Thyroid gland (tissue), 4 donors: ENCODE results near the gene AGBL1. TPM values are rescaled to one million over a fixed set of nuclear protein-coding genes. Genes with fewer than 3 reads are reported as not detected.

Experiments used
- DNase-seq, 2 donors: peaks; one replicate each; pipeline ENCODE4 v3.0.0-alpha.2; 2019
- H3K27ac ChIP-seq, 3 donors: fragments of 200-600 bp; sonication (generic); 1 replicate in 2 of 3; 2 replicates in 1 of 3; pipeline ENCODE4 v1.5.1; 2016 to 2019; ENCODE audit warnings: mild to moderate bottlenecking in 1 of 3, moderate library complexity in 1 of 3
- H3K27me3 ChIP-seq: fragments of 200-600 bp; sonication (generic); one replicate; pipeline ENCODE4 v1.5.1; 2019
- H3K36me3 ChIP-seq, 2 donors: fragments of 200-600 bp; sonication (generic); one replicate each; pipeline ENCODE4 v1.5.1; 2016 to 2019
- H3K4me1 ChIP-seq, 2 donors: fragments of 200-600 bp; sonication (generic); one replicate each; pipeline ENCODE4 v1.5.1; 2017 to 2019
- H3K4me3 ChIP-seq, 3 donors: fragments of 200-600 bp; sonication (generic); replicated peaks in 1 of 3; 1 replicate in 2 of 3; 2 replicates in 1 of 3; pipeline ENCODE4 v1.5.1; 2016; ENCODE audit warnings: mild to moderate bottlenecking in 1 of 3
- H3K9me3 ChIP-seq: fragments of 200-600 bp; sonication (generic); one replicate; pipeline ENCODE4 v1.5.1; 2017
- POLR2A ChIP-seq, 2 donors: fragments of 450-650 bp; IDR thresholded peaks; one replicate each; pipeline ENCODE4 v1.6.1; 2017; ENCODE audit warnings: antibody characterized with exemption in 2 of 2, mild to moderate bottlenecking in 2 of 2, moderate library complexity in 1 of 2
- WGBS, 2 donors: methylation state at CpG; one replicate each; pipeline ENCODE4 v1.1.5; 2017; 5-methylcytosine and 5-hydroxymethylcytosine counted together
- intact Hi-C: fragments of 100-400 bp; cut with DNase I; formaldehyde crosslinking; loops from one replicate; pipeline ENCODE4 v1.15.1; 2023
- total RNA-seq, 4 donors: library from RNA; depleted of rRNA; stranded (reverse); fragments of >200 nt; gene quantifications; one replicate each; pipeline ENCODE4 v1.2.3, GENCODE V29; 2016
- TF ChIP-seq, protein P1 (sequence below), 6 experiments: fragments of 200-600 bp in 3 of 6; fragments of 450-650 bp in 3 of 6; sonication (generic) in 3 of 6; IDR thresholded peaks; one replicate each; pipeline ENCODE4 v1.5.1; 2016 to 2019; ENCODE audit warnings: antibody characterized with exemption in 6 of 6, mild to moderate bottlenecking in 2 of 6, inconsistent platforms in 1 of 6, moderate library complexity in 1 of 6

Gene AGBL1
- total RNA-seq, 4 donors from 2014 or later = not detected

DNA sequence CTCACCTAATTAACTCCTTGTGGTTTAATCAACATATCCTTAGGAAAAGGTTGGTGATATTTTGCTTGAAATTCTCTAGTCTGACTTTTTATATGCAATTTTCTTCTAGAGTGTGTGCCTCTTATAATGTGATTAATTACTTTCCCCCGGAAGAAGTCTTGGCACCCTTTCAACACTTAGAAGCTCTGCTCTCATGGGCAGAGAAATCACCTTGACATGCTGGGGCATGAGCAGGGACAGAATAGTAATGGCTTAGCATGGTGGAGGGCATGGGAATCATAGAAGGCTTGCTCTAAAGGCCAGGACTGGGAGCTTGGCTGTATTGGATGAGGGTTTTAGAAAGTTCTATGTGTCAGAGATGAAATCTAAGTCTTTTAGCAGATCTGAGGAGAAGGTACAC lies 293.5 kb downstream of the AGBL1 start:
- no peak for TF ChIP-seq POLR2A (IDR thresholded peaks at IDR 0.05)
- TF ChIP-seq, protein P1, sequence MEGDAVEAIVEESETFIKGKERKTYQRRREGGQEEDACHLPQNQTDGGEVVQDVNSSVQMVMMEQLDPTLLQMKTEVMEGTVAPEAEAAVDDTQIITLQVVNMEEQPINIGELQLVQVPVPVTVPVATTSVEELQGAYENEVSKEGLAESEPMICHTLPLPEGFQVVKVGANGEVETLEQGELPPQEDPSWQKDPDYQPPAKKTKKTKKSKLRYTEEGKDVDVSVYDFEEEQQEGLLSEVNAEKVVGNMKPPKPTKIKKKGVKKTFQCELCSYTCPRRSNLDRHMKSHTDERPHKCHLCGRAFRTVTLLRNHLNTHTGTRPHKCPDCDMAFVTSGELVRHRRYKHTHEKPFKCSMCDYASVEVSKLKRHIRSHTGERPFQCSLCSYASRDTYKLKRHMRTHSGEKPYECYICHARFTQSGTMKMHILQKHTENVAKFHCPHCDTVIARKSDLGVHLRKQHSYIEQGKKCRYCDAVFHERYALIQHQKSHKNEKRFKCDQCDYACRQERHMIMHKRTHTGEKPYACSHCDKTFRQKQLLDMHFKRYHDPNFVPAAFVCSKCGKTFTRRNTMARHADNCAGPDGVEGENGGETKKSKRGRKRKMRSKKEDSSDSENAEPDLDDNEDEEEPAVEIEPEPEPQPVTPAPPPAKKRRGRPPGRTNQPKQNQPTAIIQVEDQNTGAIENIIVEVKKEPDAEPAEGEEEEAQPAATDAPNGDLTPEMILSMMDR (IDR thresholded peaks at IDR 0.05) = no peak
- Histone ChIP-seq H3K4me1 (no peaks in the 10 kb centered on the region), H3K36me3 (no peaks in the 10 kb centered on the region), H3K4me3 (no peak overlapping the region), H3K9me3 (no peaks in the 10 kb centered on the region), H3K27me3 (no peaks in the 10 kb centered on the region), H3K27ac (no peak overlapping the region)
- 37 to 46% methylated on average over 1 of the region's 1 CpG for WGBS, 2 donors
- no peak for DNase-seq
- intact Hi-C loops = no loop called here

DNA sequence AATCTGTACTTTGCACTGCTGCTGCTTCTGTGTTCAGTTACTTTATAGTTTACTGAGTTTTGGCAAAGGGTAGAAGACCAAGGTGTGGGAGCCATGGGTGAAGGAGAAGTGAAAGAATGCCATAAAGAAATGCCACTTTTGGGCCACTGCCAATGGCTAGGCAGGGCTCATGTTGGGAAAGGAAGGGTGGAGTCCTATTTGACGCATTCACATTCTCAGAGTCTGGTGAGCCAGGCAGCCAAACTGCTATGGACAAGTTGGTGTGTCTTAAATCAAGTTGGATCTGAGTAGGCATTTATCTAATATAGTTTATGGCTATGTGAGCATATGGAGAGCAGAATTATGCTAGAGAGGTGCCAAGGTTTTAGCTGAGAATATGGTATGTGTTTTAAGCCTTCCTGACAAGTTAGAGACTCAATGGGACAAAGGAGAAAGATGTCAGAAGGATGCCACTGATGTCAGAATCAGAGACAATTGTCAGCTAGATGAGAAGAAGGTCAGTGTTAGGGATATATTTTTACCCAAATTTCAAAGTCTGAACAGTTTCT lies 296.1 kb downstream of the AGBL1 start:
- TF ChIP-seq, protein P1 (IDR thresholded peaks at IDR 0.05) = no peak
- TF ChIP-seq POLR2A (IDR thresholded peaks at IDR 0.05) = no peak
- intact Hi-C loops = no loop called here

DNA sequence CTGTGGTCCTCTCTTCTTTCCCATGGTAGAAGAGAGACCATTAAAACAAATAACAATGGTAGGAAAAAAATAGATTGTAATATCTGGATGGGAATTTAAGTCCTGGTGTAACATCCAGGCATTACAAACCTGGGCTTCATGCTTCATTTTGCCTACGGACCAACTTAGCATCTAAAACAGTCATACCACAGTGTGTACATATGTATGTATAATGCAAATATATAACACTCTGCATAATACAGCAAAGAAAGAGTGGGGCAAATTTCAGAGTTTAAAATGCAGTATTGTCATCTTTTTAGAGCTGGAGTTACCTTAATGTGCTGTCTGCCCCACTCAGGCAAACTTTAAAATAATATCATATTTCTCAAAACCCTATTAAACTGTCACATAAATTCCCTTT lies 298.2 kb downstream of the AGBL1 start:
- Histone ChIP-seq H3K27me3 (no peaks in the 10 kb centered on the region), H3K4me1 (no peaks in the 10 kb centered on the region), H3K36me3 (no peaks in the 10 kb centered on the region), H3K9me3 (no peaks in the 10 kb centered on the region), H3K27ac (no peak overlapping the region), H3K4me3 (no peak overlapping the region)
- 90% methylated on average over 1 of the region's 1 CpG for WGBS, 2 donors
- no peak for TF ChIP-seq POLR2A (IDR thresholded peaks at IDR 0.05)
- TF ChIP-seq, protein P1 (IDR thresholded peaks at IDR 0.05) = no peak
- DNase-seq = no peak
- intact Hi-C loops = no loop called here

More for the DNA sequence above, 296.1 kb downstream of the AGBL1 start:
- 63 to 87% methylated on average over 1 of the region's 1 CpG for WGBS, 2 donors
- Histone ChIP-seq H3K27me3 (no peaks in the 10 kb centered on the region), H3K36me3 (no peaks in the 10 kb centered on the region), H3K9me3 (no peaks in the 10 kb centered on the region), H3K4me1 (no peaks in the 10 kb centered on the region), H3K27ac (no peak overlapping the region), H3K4me3 (no peak overlapping the region)
- DNase-seq = no peak

- intact Hi-C loops = no loop called here
- TF ChIP-seq, protein P1 (IDR thresholded peaks at IDR 0.05) = no peak
- TF ChIP-seq POLR2A (IDR thresholded peaks at IDR 0.05) = no peak
- WGBS, 2 donors = 47 to 55% methylated on average over 5 of the region's 5 CpGs
- no peak overlapping the region for H3K4me3 ChIP-seq
- no peak for DNase-seq
- no peaks in the 10 kb centered on the region for H3K9me3 ChIP-seq
- no peaks in the 10 kb centered on the region for H3K4me1 ChIP-seq
- no peak overlapping the region for H3K27ac ChIP-seq
- no peaks in the 10 kb centered on the region for H3K36me3 ChIP-seq
- no peaks in the 10 kb centered on the region for H3K27me3 ChIP-seq
Measured at GRCh38 chr15:86382341-86382740, 302.7 kb downstream of the AGBL1 start.

GRCh38 chr15:86383611-86384010 lies 303.9 kb downstream of the AGBL1 start:
- intact Hi-C loops = no loop called here
- no peak for TF ChIP-seq POLR2A (IDR thresholded peaks at IDR 0.05)
- TF ChIP-seq, protein P1 (IDR thresholded peaks at IDR 0.05) = no peak
- Histone ChIP-seq H3K36me3 (no peaks in the 10 kb centered on the region), H3K9me3 (no peaks in the 10 kb centered on the region), H3K4me1 (no peaks in the 10 kb centered on the region), H3K4me3 (no peak overlapping the region), H3K27ac (no peak overlapping the region), H3K27me3 (no peaks in the 10 kb centered on the region)
- no peak for DNase-seq
- WGBS, 2 donors = 84 to 93% methylated on average over 6 of the region's 6 CpGs
